ENCODE data around the gene SPARC. TPM values are rescaled to one million over a fixed set of nuclear protein-coding genes. Genes with fewer than 3 reads are reported as not detected.

Gene SPARC
- total RNA-seq, 1 donor from 2014 or later = 525 TPM

DNA sequence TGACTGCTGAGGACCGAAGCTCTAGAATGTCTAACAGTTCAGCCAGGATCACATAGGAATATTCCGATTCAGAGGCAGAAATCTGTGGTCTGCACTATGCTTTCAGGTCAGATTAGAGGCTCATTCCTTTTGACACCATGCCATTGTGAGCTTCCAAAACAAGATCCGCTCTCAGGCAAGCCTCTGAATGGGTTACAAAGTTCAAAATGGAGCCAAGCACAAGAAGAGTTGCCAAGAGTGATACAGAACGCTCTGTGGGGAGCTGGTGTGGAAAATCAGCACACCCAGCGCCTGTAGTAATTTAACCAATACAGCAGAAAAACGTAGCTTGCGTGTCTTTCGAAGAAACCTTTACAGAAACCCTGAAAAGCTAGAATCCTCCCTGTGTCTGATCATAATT is 62.2 kb downstream of the SPARC start:
- DNase-seq (ENCODE audit: low read depth in 2 of 2) = no peak

DNA sequence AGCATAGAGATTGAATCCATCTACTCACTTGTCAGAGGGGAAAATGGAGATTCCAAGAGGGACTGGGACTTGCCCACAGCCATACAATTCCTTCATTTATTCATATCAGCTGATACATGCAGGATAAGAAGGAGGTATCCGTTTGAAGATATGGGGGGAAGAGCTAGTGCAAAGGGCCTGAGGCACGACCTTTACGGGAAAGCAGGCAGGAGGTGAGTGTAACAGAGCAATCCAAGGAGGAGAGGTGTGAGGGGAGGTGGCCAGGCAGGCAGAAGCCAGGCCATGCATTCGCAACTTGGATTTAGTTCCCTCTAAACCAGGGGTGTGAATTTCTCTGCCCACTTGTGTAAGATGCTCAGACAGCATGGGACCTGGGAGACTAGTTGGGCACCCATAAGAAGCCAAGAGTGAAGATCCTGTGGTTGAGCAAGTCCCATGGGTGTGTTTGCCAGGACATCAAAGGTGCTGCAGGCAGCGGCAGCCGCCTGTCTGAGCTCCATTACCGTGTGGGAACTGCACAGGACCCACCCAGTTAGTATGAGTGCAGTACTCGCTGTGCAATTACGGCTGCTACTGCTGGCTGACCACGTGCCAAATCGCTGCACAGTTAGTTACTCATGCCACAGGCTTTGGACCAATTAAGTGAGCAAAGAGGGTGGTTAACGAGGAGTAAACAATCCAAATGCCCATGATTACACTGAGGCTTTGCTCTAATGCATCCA is 64.2 kb downstream of the SPARC start:
- no peak for DNase-seq (ENCODE audit: low read depth in 2 of 2)

DNA sequence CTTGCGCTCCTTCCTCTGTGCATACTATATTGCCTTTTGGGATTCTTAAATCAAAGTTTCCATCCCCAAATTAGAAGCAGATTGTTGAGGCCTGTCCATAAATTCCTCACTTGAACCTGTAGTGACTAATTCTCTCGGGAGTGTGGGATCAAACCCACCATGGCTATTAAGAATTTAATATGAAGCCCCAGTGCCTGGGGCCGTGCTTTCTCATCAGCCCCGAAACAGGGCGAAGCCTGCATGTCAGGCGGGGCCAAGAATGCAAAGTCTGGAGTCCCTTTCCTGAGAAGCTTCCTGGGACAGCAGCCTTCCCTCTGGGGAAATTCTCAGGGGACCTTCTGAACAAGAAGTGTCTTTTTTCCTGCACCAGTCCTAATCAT is 66.3 kb downstream of the SPARC start:
- DNase-seq (ENCODE audit: low read depth in 2 of 2) = no peak

DNA sequence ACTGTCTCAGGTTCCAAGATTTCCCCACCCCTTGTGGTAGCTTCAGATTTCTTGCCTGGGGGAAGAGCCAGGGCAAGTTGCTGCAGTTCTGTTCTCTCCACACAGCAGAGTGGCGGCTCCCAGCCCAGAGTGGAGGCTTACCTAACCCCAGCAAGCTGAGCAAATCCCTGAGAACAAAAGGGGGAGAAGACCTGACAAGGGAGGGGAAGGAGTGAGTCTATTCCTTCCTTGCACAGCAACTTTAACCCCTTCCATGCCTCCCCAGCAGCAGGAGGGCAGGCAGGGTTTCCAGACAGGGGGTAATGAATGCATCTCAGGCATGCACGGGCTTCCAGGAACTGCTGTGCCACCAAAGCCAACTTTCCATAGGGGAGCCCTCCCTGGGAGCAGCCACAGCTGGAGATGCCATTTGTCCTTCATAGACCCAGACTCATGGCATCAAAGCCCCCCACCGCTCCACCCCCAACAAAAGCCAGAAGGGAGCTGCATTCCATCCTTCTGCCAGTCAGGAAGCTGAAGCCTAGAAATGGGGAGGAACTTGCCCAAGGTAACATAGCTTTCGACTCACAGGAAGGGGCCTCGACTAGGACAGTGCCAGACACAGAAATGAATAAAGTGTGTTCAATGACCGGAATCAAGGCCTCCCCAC is 66.8 kb downstream of the SPARC start:
- DNase-seq (ENCODE audit: low read depth in 2 of 2) = no peak

DNA sequence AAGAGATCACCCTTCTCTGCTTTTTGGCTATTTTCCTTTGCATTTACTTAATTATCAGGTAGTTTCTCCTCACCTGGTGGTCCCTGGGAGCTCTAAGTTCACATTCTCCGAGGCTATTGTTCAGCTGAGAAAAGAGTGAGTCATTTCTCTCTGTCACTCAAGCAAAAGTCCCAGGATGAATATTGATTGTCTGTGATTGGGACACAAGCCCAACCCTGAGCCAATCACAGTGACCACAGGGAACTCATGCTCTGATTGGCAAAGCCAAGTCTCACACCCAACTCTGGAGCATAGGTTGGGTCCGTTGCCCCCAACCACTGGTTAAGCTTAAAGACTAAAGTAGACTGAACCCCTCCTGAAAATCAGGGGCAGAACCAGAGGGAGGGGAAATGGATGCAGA is 67.8 kb downstream of the SPARC start:
- no peak for DNase-seq (ENCODE audit: low read depth in 2 of 2)

DNA sequence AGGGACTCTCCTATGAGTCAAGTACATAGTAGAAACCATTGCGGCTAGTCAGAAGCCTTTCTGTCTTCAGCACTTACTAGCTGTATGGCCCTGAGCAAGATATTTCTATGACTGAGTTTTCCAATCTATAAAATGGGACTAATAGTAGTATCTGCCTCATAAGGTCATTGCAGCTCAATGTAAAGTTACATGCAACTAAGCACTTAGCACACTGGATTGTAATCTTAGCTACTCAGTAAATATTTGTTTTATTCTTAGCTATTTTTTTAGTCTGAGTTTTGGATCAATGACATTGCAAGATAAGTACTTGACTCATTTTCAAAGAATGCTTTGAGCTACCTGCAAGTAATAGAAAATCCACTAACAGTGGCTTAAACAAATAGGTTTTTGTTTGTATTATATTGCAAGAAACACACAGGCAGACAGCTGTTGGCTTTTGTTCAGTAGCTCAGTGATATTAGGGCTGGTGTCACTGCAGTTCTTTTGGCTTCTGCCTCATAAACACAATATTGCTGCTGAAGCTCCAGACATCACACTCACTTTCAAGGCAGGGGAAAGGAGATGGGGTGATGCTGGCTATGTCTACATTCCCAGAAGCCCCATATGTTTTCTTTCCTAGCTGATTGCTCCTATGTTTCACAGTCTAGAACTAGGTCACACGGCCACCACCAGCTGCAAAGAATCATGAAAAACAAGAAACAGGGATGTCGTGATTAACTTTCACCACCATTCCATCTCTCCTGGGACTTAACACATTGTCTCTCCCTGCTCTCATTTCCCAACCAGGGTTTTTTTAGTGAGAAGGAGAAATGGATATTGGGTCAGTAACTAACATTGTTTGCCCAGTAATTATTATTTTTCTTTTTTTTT is 68.6 kb downstream of the SPARC start:
- DNase-seq (ENCODE audit: low read depth in 2 of 2) = no peak

DNA sequence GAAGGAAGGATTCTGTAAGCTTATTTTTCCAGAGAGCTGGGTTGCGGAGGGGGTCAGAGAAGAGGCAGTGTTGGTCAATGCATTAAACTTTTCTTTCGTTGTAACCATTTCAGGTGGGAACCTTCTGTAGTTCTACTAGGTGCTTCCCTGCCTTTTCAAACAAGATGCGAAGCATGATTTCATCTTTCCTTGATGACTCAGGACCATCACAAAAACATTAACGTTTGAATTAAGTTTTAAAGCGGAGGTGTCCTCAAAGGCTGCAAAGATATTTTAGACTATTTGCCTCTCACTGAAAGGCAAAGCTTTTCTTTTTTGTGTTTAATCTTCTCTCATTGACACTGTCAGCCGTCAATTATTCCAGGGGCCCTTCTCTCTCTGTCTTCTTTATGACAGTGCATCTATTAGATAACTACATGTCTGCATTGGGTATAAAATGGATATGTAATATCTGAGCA is 69.3 kb downstream of the SPARC start:
- no peak for DNase-seq (ENCODE audit: low read depth in 2 of 2)

DNA sequence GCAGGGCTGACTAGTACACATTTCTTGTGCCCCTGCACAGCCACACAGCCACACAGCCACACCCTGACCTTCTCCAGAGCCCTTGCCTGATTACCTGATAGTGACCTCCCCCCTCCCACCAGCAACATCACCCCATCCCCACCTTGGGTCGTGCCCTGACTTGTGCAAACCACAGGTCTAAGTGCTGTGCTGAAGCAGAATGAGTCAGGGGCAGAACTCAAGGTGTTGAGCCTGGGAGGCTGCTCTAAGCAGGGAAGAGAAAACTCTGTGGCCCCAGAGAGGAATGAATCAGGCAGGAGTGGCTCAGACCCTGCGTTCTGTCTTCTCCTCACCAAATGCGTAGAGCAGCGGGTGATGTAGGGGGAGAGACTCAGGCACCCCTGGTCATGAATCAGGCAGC is 71.3 kb downstream of the SPARC start:
- no peak for DNase-seq (ENCODE audit: low read depth in 2 of 2)

DNA sequence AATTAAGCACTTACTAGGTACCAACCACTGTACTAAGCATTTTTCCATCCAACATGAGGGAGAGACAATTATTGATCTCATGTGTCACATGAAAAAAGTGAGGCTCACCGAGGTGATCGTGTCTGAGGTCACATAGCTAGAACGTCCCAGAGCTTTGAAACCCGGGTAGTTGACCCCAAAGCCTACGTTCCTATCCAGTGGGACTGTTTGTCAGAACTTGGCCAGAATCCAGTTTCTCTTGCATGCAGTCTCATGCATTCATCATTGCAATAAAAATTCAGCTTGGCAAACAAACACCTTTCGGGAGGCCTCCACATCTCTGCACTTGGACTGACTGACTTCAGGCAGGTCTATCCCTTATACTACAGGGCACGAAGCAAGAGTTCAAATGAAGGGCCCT is 72.2 kb downstream of the SPARC start:
- DNase-seq (ENCODE audit: low read depth in 2 of 2) = no peak

DNA sequence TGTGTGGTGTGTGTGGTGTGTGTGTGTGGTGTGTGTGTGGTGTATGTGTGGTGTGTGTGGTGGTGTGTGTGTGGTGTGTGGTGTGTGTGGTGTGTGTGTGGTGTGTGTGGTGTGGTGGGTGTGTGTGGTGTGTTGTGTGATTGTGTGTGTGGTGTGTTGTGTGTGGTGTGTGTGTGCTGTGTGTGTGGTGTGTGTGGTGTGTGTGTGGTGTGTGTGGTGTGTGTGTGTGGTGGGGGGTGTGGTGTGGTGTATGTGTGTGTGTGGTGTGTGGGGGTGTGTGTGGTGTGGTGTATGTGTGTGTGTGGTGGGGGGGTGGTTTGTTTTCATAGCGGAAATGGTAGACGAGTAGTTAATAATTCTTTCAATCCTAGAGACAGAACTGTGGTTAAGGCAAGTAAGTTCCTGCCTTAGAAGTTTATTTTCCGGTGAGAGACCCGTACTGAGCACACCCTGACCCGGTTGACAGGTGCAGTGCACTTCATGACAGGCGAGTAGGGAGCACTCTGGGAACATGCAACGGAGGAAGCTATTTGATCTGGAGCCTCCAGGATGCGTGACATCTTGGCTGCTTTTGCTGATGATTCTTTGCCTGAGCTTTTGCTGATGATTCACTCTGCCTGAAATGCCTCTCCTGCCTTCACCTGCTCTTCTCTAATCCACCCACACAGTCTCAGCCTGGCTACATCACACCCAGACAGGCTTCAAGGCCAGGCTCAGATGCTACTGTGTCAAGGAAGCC is 73.9 kb downstream of the SPARC start:
- no peak for DNase-seq (ENCODE audit: low read depth in 2 of 2)

DNA sequence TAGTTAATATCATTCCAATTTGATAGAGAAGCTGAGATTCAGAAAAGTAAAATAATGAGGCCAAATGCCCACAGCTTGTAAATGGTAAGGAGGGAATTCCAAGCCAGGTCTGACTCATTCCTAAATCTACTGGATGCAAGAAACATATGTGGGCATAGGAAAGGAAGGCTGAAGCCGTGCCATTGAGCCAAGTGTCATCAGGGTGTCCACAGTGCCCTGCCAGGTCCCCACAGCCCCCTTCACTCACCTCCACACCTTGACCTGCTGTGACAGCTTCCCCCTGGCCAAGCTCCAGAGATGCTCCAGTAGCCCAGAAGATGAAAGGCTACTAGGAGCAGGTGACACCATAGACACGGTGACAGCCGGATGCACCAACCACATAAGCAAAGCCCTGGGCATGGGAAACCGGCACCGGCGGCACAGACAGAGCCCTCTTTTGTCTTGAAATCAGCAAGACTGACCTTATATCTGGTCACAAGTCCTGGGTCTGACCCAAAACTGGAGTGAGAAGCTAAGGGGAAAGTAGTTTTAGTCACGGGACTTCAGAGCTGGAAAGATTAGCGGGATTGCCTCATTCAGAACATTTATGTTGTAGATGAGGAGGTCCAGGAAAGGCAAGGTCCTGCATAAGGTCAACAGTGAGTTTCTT is 75.5 kb downstream of the SPARC start:
- DNase-seq (ENCODE audit: low read depth in 2 of 2) = no peak

Other genes with a start within 250 kb of the SPARC start
- 1.9 and 3.2 TPM in 2 replicates for gene SLC36A1, start 239.3 kb downstream of the SPARC start, total RNA-seq
- not detected in 2 replicates for gene FAT2, start 95.6 kb downstream of the SPARC start, total RNA-seq
- 45.1 and 62.0 TPM in 2 replicates for gene ATOX1, start 71.7 kb upstream of the SPARC start, total RNA-seq
- gene G3BP1, start 85.0 kb upstream of the SPARC start, total RNA-seq = 159 and 170 TPM in 2 replicates
- not detected in 2 replicates for gene GLRA1, start 237.9 kb upstream of the SPARC start, total RNA-seq